ENCODE measurements around the gene TTC1. TPM values are rescaled to one million over a fixed set of nuclear protein-coding genes. Genes with fewer than 3 reads are reported as not detected.
A peak's percentile ranks its signal among the peaks of the same experiment; 100 is the strongest.

The TTC1 gene
- total and polyA plus RNA-seq, 9 of the 15 experiments (the other 6 are each of a cell fraction or from before 2014, with no cell fraction given), result 51.9 to 173 (median 87.7) TPM

DNA sequence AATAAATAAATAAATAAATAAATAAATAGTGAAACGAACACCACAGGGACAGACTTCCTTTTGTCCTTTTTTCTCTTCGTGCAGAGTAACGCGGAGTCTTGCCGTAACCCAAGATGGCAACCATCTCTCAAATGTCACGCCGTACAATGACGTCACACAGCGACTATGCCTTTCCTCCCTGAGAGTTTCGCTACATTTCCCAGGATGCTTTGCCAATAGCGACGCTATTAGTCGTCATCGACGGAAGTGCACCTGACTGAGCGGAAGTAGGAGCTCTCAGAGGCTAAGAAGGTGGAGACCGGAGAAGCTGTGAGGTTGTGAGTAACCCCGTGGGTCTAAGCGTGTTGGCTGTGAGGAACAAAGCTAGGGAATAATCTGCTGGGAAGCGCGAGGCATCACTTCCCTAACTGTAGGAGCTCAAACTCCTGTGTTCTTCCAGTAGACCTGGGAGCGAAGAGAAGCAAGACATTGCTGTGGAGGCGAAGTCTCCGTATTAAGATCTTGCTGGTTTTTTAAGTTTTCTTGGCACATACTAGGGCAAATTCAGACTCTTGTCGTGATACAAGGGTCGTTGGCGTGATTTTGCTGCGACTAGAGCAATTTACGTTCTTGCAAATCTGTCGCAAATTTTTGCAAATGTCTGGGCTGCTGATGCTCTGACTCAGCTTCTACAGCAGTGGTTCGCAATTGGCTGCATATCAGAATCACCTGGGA, at the start of gene TTC1 (continued):
- TF ChIP-seq, protein P1, sequence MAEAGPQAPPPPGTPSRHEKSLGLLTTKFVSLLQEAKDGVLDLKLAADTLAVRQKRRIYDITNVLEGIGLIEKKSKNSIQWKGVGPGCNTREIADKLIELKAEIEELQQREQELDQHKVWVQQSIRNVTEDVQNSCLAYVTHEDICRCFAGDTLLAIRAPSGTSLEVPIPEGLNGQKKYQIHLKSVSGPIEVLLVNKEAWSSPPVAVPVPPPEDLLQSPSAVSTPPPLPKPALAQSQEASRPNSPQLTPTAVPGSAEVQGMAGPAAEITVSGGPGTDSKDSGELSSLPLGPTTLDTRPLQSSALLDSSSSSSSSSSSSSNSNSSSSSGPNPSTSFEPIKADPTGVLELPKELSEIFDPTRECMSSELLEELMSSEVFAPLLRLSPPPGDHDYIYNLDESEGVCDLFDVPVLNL (CRISPR knock-in tag; IDR thresholded peaks at IDR 0.05; ENCODE audit: low read depth), result no peak
- 0 out of 2 replicates have a peak, but pooled peaks have one; percentile 38 for TF ChIP-seq GTF2E2 (tag; IDR thresholded peaks at IDR 0.05)
- TF ChIP-seq ESRRA (IDR thresholded peaks at IDR 0.05; ENCODE audit: borderline replicate concordance, low read depth), result no peak
- TF ChIP-seq SOX6 (IDR thresholded peaks at IDR 0.05), result peak; percentile 26; the same call in 1 of the 2 replicates
- TF ChIP-seq TSC22D4 (tag; IDR thresholded peaks at IDR 0.05), result no peak
- TF ChIP-seq, protein P2, sequence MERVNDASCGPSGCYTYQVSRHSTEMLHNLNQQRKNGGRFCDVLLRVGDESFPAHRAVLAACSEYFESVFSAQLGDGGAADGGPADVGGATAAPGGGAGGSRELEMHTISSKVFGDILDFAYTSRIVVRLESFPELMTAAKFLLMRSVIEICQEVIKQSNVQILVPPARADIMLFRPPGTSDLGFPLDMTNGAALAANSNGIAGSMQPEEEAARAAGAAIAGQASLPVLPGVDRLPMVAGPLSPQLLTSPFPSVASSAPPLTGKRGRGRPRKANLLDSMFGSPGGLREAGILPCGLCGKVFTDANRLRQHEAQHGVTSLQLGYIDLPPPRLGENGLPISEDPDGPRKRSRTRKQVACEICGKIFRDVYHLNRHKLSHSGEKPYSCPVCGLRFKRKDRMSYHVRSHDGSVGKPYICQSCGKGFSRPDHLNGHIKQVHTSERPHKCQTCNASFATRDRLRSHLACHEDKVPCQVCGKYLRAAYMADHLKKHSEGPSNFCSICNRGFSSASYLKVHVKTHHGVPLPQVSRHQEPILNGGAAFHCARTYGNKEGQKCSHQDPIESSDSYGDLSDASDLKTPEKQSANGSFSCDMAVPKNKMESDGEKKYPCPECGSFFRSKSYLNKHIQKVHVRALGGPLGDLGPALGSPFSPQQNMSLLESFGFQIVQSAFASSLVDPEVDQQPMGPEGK (CRISPR knock-in tag; IDR thresholded peaks at IDR 0.05; ENCODE audit: borderline replicate concordance), result no peak
- TF ChIP-seq, protein P3, sequence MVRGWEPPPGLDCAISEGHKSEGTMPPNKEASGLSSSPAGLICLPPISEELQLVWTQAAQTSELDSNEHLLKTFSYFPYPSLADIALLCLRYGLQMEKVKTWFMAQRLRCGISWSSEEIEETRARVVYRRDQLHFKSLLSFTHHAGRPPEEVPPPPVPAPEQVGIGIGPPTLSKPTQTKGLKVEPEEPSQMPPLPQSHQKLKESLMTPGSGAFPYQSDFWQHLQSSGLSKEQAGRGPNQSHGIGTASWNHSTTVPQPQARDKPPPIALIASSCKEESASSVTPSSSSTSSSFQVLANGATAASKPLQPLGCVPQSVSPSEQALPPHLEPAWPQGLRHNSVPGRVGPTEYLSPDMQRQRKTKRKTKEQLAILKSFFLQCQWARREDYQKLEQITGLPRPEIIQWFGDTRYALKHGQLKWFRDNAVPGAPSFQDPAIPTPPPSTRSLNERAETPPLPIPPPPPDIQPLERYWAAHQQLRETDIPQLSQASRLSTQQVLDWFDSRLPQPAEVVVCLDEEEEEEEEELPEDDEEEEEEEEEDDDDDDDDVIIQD (CRISPR knock-in tag; IDR thresholded peaks at IDR 0.05), result no peak
- no peak for TF ChIP-seq ZNF785 (CRISPR knock-in tag; IDR thresholded peaks at IDR 0.05)
- no peak for TF ChIP-seq ZNF224 (CRISPR knock-in tag; IDR thresholded peaks at IDR 0.05)
- TF ChIP-seq RBM17 (IDR thresholded peaks at IDR 0.05; ENCODE audit: borderline replicate concordance, low read depth, low read length), result no peak
- TF ChIP-seq SRSF9 (IDR thresholded peaks at IDR 0.05; ENCODE audit: borderline replicate concordance, low read depth, low read length), result no peak
- TF ChIP-seq, protein P4, sequence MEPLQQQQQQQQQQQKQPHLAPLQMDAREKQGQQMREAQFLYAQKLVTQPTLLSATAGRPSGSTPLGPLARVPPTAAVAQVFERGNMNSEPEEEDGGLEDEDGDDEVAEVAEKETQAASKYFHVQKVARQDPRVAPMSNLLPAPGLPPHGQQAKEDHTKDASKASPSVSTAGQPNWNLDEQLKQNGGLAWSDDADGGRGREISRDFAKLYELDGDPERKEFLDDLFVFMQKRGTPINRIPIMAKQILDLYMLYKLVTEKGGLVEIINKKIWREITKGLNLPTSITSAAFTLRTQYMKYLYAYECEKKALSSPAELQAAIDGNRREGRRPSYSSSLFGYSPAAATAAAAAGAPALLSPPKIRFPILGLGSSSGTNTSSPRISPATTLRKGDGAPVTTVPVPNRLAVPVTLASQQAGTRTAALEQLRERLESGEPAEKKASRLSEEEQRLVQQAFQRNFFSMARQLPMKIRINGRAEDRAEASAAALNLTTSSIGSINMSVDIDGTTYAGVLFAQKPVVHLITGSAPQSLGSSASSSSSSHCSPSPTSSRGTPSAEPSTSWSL (CRISPR knock-in tag; IDR thresholded peaks at IDR 0.05; ENCODE audit: borderline replicate concordance), result no peak
- TF ChIP-seq, protein P5, sequence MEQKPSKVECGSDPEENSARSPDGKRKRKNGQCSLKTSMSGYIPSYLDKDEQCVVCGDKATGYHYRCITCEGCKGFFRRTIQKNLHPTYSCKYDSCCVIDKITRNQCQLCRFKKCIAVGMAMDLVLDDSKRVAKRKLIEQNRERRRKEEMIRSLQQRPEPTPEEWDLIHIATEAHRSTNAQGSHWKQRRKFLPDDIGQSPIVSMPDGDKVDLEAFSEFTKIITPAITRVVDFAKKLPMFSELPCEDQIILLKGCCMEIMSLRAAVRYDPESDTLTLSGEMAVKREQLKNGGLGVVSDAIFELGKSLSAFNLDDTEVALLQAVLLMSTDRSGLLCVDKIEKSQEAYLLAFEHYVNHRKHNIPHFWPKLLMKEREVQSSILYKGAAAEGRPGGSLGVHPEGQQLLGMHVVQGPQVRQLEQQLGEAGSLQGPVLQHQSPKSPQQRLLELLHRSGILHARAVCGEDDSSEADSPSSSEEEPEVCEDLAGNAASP (IDR thresholded peaks at IDR 0.05), result no peak
- TF ChIP-seq, protein P6, sequence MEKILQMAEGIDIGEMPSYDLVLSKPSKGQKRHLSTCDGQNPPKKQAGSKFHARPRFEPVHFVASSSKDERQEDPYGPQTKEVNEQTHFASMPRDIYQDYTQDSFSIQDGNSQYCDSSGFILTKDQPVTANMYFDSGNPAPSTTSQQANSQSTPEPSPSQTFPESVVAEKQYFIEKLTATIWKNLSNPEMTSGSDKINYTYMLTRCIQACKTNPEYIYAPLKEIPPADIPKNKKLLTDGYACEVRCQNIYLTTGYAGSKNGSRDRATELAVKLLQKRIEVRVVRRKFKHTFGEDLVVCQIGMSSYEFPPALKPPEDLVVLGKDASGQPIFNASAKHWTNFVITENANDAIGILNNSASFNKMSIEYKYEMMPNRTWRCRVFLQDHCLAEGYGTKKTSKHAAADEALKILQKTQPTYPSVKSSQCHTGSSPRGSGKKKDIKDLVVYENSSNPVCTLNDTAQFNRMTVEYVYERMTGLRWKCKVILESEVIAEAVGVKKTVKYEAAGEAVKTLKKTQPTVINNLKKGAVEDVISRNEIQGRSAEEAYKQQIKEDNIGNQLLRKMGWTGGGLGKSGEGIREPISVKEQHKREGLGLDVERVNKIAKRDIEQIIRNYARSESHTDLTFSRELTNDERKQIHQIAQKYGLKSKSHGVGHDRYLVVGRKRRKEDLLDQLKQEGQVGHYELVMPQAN (IDR thresholded peaks at IDR 0.05; ENCODE audit: borderline replicate concordance), result peak; percentile 80

Data from K562 (cell line).